C4-2B (cell line): Measurements from ENCODE around the gene OLA1.

Experiments
- H3K27ac ChIP-seq: fragments of 450-650 bp; 2 replicates; pipeline ENCODE4 v1.5.1; 2017
- ZFX ChIP-seq: fragments of 450-650 bp; IDR thresholded peaks from 2 replicates; pipeline ENCODE4 v1.6.1; 2017
- TF ChIP-seq, protein P1 (sequence below): fragments of 450-650 bp; conservative IDR thresholded peaks from 2 replicates; pipeline ENCODE4 v1.5.1; 2017; ENCODE audit warnings: mild to moderate bottlenecking

The OLA1 gene

DNA sequence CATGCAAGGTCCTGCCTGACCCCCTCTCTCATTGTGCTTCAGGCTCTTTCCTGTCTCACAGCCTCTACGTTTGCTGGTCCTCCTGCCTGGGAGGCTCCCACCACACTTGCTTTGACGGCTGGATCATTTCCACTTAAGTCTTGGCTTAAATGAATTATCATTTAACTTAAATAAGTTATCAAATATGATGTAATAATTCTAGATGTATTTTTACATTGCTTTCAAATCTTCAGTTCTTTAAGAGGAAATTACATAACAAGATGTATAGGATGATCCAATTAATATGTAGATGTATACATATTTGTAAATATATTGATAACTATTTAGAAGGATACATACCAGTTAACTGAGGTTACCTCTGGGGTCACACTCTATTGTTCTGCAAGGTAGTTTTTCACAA is 180.5 kb downstream of the OLA1 start:
- no peak overlapping the region for H3K27ac ChIP-seq
- no peak for TF ChIP-seq ZFX
- TF ChIP-seq, protein P1, sequence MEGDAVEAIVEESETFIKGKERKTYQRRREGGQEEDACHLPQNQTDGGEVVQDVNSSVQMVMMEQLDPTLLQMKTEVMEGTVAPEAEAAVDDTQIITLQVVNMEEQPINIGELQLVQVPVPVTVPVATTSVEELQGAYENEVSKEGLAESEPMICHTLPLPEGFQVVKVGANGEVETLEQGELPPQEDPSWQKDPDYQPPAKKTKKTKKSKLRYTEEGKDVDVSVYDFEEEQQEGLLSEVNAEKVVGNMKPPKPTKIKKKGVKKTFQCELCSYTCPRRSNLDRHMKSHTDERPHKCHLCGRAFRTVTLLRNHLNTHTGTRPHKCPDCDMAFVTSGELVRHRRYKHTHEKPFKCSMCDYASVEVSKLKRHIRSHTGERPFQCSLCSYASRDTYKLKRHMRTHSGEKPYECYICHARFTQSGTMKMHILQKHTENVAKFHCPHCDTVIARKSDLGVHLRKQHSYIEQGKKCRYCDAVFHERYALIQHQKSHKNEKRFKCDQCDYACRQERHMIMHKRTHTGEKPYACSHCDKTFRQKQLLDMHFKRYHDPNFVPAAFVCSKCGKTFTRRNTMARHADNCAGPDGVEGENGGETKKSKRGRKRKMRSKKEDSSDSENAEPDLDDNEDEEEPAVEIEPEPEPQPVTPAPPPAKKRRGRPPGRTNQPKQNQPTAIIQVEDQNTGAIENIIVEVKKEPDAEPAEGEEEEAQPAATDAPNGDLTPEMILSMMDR = no peak

DNA sequence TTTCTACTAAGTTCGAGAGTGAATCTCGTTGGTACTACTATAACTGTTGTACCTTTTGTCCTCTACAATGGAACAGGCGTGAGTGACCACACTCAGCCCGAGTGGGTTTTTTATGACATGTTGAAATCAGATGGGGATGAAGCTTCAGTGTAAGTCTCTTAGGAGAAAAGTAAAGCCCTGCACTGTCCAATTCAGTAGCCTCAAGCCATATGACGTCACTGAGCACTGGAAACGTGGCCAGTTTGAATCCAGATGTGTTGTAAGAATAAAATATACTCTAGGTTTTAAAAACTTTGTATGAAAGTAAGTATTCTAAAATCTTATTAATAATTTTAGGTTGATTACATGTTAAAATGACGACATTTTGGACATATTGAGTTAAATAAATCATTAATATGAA is 181.5 kb downstream of the OLA1 start:
- no peak overlapping the region for H3K27ac ChIP-seq
- TF ChIP-seq, protein P1 = no peak
- no peak for TF ChIP-seq ZFX

DNA sequence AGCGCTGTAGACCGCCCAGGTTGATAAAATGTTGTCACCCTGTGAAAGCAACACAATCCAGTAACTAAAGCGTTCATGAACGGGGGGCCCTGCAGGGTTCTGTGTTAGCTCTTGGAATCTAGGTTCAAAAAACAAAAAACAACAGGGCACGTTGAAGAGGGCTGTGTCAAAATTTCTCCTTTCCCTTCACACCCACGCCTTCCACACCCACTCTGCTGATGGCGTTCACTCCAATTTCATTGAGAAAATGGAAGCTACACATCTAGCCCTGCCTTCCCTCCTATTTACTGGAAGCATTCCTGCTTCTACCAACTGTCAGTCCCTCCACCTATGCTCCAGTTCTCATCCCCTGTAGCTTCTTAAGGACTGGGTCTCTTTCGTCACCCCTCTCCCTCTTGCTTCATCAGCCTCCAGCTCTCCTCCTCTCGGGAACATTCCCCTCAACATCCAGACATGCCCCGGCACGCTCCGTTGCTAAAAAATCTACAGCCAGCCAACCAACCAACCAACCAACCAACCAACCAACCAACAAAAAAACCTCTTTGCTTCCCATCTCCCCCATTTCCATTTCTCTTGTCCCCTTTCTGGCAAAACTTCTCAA is 184.7 kb downstream of the OLA1 start:
- no peak for TF ChIP-seq ZFX
- TF ChIP-seq, protein P1 = no peak

GRCh38 chr2:174062934-174063333 is 185.4 kb downstream of the OLA1 start:
- H3K27ac ChIP-seq = no peak overlapping the region
- TF ChIP-seq, protein P1 = no peak
- TF ChIP-seq ZFX = no peak

More for the DNA sequence above, 184.7 kb downstream of the OLA1 start:
- no peak overlapping the region for H3K27ac ChIP-seq

DNA sequence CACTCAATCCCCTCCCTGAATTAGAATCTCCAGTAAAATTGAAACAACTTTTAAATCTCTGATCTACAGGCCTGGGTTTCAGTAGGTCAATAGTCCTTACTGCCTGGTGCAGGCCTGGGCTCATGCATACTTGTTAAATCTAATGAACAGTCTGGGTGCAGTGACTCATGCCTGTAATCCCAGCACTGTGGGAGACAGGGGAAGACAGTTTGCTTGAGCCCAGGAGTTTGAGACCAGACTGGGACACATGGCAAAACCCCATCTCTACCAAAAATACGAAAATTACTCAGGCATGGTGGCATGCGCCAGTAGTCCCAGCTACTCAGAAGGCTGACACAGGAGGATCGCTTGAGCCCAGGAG is 188.5 kb downstream of the OLA1 start:
- TF ChIP-seq ZFX = no peak
- TF ChIP-seq, protein P1 = no peak
- no peak overlapping the region for H3K27ac ChIP-seq

- TF ChIP-seq, protein P1 = no peak
- no peak for TF ChIP-seq ZFX
- no peak overlapping the region for H3K27ac ChIP-seq
Measured at GRCh38 chr2:174059178-174059883, 189.0 kb downstream of the OLA1 start.

- TF ChIP-seq, protein P1 = no peak
- TF ChIP-seq ZFX = no peak
Measured at GRCh38 chr2:174058456-174058855, 189.9 kb downstream of the OLA1 start.

More at GRCh38 chr2:174058456-174058855, 189.9 kb downstream of the OLA1 start:
- no peak overlapping the region for H3K27ac ChIP-seq
